HepG2 (cell line): Measurements from ENCODE around the gene PSMB3. TPM values are rescaled to one million over a fixed set of nuclear protein-coding genes. Genes with fewer than 3 reads are reported as not detected.
A peak's percentile ranks its signal among the peaks of the same experiment; 100 is the strongest.

Experiments used
- DR1 ChIP-seq: sonication (generic); formaldehyde crosslinking; IDR thresholded peaks from 2 replicates; pipeline ENCODE4 v1.8.0; 2021; ENCODE audit warnings: mild to moderate bottlenecking, missing genetic modification reagents, inconsistent platforms
- GPN1 ChIP-seq: sonication (generic); formaldehyde crosslinking; IDR thresholded peaks from 2 replicates; pipeline ENCODE4 v1.5.1; 2020; ENCODE audit warnings: missing genetic modification reagents, borderline replicate concordance
- HOXA3 ChIP-seq: sonication (generic); formaldehyde crosslinking; IDR thresholded peaks from 2 replicates; pipeline ENCODE4 v1.5.0; 2020; ENCODE audit warnings: missing genetic modification reagents
- NR2F1 ChIP-seq, 2 experiments: fragments of 450-650 bp in 1 of 2; formaldehyde crosslinking in 1 of 2; IDR thresholded peaks; 2 replicates each; pipeline versions ENCODE4 v1.5.0 to v1.6.1; 2016 to 2020; ENCODE audit warnings: mild to moderate bottlenecking in 1 of 2, missing compliant biosample characterization in 1 of 2, missing genetic modification reagents in 1 of 2, moderate library complexity in 1 of 2
- TOPORS ChIP-seq: sonication (generic); formaldehyde crosslinking; IDR thresholded peaks from 2 replicates; pipeline ENCODE4 v1.8.0; 2023; ENCODE audit warnings: mild to moderate bottlenecking, missing genetic modification reagents
- ZBTB3 ChIP-seq: sonication (generic); formaldehyde crosslinking; IDR thresholded peaks from 2 replicates; pipeline ENCODE4 v1.4.0; 2020; ENCODE audit warnings: low read depth, mild to moderate bottlenecking, moderate library complexity, missing genetic modification reagents, borderline replicate concordance
- ZNF136 ChIP-seq: sonication (generic); formaldehyde crosslinking; IDR thresholded peaks from 2 replicates; pipeline ENCODE4 v1.8.1; 2022; ENCODE audit warnings: low read depth, mild to moderate bottlenecking, moderate library complexity, missing genetic modification reagents
- ZNF672 ChIP-seq: sonication (generic); formaldehyde crosslinking; IDR thresholded peaks from 2 replicates; pipeline ENCODE4 v1.8.1; 2022; ENCODE audit warnings: missing genetic modification reagents
- ZNF788 ChIP-seq: sonication (generic); formaldehyde crosslinking; IDR thresholded peaks from 2 replicates; pipeline ENCODE4 v1.5.0; 2020; ENCODE audit warnings: mild to moderate bottlenecking, missing genetic modification reagents, borderline replicate concordance
- polyA plus RNA-seq, 8 experiments: library from polyadenylated mRNA; depleted of rRNA in 3 of 8; stranded (reverse) in 7 of 8; unstranded in 1 of 8; fragments of >200 nt; fragmentation: Illumina TruSeq in 4 of 8; extraction: Trizol in 4 of 8; gene quantifications; 2 replicates each; pipeline versions ENCODE4 v1.2.1 to v1.2.3, GENCODE V29; 2011 to 2016; ENCODE audit warnings: low read depth in 4 of 8, missing spikeins in 1 of 8, mixed read lengths in 1 of 8; ENCODE audit not compliant: insufficient read depth in 1 of 8
- total RNA-seq, 5 experiments: library from RNA; depleted of rRNA; stranded (reverse); fragments of >200 nt; fragmentation: Illumina TruSeq; extraction: Trizol; gene quantifications; 2 replicates each; pipeline ENCODE4 v1.2.3, GENCODE V29; 2016; ENCODE audit warnings: low read depth in 1 of 5
- TF ChIP-seq, protein P1 (sequence below): IDR thresholded peaks from 2 replicates; pipeline ENCODE4 v1.6.1; 2016; ENCODE audit warnings: low read depth, missing genetic modification reagents, missing compliant biosample characterization
- TF ChIP-seq, protein P2 (sequence below): sonication (generic); formaldehyde crosslinking; IDR thresholded peaks from 2 replicates; pipeline ENCODE4 v1.5.1; 2020; ENCODE audit warnings: missing genetic modification reagents, mild to moderate bottlenecking, borderline replicate concordance
- TF ChIP-seq, protein P3 (sequence below): IDR thresholded peaks from 2 replicates; pipeline ENCODE4 v1.6.1; 2016; ENCODE audit warnings: control low read depth
- TF ChIP-seq, protein P4 (sequence below): sonication (generic); formaldehyde crosslinking; IDR thresholded peaks from 2 replicates; pipeline ENCODE4 v1.5.1; 2020; ENCODE audit warnings: mild to moderate bottlenecking, moderate library complexity, missing genetic modification reagents

The PSMB3 gene
- total and polyA plus RNA-seq, 2 of the 13 experiments (the other 11 are each of a cell fraction or from before 2014, with no cell fraction given): 366 to 517 TPM

DNA sequence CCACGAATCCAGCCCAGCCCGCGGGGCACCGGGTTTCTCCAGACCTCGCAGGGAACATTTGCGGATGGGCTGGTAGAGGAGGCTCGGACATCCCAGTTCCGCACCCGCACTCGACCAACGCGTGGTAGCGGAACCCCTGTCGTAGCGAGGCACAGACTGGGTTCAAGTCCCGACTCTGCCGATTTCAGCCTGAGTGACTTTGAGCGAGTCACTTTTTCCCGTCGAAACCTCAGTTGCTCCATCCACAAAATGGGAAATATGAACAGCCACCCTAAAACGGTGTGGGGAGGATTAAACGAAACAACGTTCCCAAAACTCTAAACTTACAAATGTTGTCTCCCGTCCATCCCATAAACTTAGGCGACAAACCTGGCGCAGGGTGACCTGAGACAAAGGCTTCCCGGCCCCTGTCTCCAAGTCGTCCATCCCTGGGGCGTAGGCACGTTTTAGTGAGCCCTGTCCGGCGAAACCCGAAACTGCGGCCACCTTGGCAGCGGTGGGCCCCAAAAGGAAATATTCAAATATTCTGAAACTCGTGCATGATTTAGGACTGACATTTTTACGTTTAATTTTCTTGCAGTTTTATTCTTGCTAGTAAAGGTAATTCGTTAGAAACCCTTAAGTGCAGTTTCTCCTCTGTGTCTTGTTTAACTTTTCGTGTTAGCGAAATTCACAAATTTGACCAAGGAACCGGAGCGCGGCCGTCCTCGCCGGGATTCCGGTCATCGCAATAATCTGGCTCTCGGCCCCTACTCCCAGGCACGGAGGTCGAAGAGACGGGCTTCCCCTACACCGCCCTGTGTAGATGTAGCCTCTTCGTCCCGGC lies 49.4 kb upstream of the PSMB3 start (continued):
- TF ChIP-seq, protein P1, sequence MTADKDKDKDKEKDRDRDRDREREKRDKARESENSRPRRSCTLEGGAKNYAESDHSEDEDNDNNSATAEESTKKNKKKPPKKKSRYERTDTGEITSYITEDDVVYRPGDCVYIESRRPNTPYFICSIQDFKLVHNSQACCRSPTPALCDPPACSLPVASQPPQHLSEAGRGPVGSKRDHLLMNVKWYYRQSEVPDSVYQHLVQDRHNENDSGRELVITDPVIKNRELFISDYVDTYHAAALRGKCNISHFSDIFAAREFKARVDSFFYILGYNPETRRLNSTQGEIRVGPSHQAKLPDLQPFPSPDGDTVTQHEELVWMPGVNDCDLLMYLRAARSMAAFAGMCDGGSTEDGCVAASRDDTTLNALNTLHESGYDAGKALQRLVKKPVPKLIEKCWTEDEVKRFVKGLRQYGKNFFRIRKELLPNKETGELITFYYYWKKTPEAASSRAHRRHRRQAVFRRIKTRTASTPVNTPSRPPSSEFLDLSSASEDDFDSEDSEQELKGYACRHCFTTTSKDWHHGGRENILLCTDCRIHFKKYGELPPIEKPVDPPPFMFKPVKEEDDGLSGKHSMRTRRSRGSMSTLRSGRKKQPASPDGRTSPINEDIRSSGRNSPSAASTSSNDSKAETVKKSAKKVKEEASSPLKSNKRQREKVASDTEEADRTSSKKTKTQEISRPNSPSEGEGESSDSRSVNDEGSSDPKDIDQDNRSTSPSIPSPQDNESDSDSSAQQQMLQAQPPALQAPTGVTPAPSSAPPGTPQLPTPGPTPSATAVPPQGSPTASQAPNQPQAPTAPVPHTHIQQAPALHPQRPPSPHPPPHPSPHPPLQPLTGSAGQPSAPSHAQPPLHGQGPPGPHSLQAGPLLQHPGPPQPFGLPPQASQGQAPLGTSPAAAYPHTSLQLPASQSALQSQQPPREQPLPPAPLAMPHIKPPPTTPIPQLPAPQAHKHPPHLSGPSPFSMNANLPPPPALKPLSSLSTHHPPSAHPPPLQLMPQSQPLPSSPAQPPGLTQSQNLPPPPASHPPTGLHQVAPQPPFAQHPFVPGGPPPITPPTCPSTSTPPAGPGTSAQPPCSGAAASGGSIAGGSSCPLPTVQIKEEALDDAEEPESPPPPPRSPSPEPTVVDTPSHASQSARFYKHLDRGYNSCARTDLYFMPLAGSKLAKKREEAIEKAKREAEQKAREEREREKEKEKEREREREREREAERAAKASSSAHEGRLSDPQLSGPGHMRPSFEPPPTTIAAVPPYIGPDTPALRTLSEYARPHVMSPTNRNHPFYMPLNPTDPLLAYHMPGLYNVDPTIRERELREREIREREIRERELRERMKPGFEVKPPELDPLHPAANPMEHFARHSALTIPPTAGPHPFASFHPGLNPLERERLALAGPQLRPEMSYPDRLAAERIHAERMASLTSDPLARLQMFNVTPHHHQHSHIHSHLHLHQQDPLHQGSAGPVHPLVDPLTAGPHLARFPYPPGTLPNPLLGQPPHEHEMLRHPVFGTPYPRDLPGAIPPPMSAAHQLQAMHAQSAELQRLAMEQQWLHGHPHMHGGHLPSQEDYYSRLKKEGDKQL: no peak
- TF ChIP-seq, protein P2, sequence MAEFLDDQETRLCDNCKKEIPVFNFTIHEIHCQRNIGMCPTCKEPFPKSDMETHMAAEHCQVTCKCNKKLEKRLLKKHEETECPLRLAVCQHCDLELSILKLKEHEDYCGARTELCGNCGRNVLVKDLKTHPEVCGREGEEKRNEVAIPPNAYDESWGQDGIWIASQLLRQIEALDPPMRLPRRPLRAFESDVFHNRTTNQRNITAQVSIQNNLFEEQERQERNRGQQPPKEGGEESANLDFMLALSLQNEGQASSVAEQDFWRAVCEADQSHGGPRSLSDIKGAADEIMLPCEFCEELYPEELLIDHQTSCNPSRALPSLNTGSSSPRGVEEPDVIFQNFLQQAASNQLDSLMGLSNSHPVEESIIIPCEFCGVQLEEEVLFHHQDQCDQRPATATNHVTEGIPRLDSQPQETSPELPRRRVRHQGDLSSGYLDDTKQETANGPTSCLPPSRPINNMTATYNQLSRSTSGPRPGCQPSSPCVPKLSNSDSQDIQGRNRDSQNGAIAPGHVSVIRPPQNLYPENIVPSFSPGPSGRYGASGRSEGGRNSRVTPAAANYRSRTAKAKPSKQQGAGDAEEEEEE (CRISPR knock-in tag): no peak
- TF ChIP-seq ZBTB3 (no peak), ZNF672 (CRISPR knock-in tag) (0 out of 2 replicates have a peak, but pooled peaks have one; percentile 44), HOXA3 (CRISPR knock-in tag) (no peak), GPN1 (no peak), ZNF136 (CRISPR knock-in tag) (no peak), DR1 (CRISPR knock-in tag) (no peak), NR2F1 (CRISPR knock-in tag; IDR thresholded peaks at IDR 0.05) (no peak), ZNF788 (CRISPR knock-in tag) (no peak), TOPORS (no peak; the same call in 1 of the 2 replicates)
- TF ChIP-seq, protein P3, sequence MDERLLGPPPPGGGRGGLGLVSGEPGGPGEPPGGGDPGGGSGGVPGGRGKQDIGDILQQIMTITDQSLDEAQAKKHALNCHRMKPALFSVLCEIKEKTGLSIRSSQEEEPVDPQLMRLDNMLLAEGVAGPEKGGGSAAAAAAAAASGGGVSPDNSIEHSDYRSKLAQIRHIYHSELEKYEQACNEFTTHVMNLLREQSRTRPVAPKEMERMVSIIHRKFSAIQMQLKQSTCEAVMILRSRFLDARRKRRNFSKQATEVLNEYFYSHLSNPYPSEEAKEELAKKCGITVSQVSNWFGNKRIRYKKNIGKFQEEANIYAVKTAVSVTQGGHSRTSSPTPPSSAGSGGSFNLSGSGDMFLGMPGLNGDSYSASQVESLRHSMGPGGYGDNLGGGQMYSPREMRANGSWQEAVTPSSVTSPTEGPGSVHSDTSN (CRISPR knock-in tag): no peak
- TF ChIP-seq, protein P4, sequence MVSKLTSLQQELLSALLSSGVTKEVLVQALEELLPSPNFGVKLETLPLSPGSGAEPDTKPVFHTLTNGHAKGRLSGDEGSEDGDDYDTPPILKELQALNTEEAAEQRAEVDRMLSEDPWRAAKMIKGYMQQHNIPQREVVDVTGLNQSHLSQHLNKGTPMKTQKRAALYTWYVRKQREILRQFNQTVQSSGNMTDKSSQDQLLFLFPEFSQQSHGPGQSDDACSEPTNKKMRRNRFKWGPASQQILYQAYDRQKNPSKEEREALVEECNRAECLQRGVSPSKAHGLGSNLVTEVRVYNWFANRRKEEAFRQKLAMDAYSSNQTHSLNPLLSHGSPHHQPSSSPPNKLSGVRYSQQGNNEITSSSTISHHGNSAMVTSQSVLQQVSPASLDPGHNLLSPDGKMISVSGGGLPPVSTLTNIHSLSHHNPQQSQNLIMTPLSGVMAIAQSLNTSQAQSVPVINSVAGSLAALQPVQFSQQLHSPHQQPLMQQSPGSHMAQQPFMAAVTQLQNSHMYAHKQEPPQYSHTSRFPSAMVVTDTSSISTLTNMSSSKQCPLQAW: no peak; the same call in 1 of the 2 replicates
